Embryonic facial prominence (tissue), 1 donor: Measurements from ENCODE around the gene COL6A3.
A peak's percentile ranks its signal among the peaks of the same experiment; 100 is the strongest.
"Not testable (repeated sequence)": the region's sequence is repeated elsewhere in the genome, so short reads cannot be mapped to it uniquely, and the experiment has no call there.

Experiments
- DNase-seq: peaks from one replicate; pipeline ENCODE4 v3.0.0-alpha.2; 2016; ENCODE audit errors: extremely low spot score

The COL6A3 gene

GRCh38 chr2:237319086-237319820, 94.7 kb downstream of the COL6A3 start:
- DNase-seq: no peak

- DNase-seq: no peak
Observed at GRCh38 chr2:237316339-237316738, 97.6 kb downstream of the COL6A3 start.

- no peak for DNase-seq
Observed at GRCh38 chr2:237315829-237316225, 98.1 kb downstream of the COL6A3 start.

- DNase-seq: peak; percentile 83
Observed at GRCh38 chr2:237315170-237315828, 98.7 kb downstream of the COL6A3 start.

- DNase-seq: no peak
Observed at GRCh38 chr2:237314681-237315080, 99.3 kb downstream of the COL6A3 start.

GRCh38 chr2:237314198-237314597, 99.8 kb downstream of the COL6A3 start:
- no peak for DNase-seq

- DNase-seq: no peak
Observed at GRCh38 chr2:237312021-237312755, 101.8 kb downstream of the COL6A3 start.

- no peak for DNase-seq
Observed at GRCh38 chr2:237310515-237311114, 103.3 kb downstream of the COL6A3 start.

GRCh38 chr2:237309416-237309815, 104.5 kb downstream of the COL6A3 start:
- DNase-seq: no peak

- no peak for DNase-seq
Observed at GRCh38 chr2:237309011-237309410, 105.0 kb downstream of the COL6A3 start.

- DNase-seq: no peak
Observed at GRCh38 chr2:237307474-237307873, 106.5 kb downstream of the COL6A3 start.

- no peak for DNase-seq
Observed at GRCh38 chr2:237306787-237307170, 107.2 kb downstream of the COL6A3 start.

GRCh38 chr2:237306083-237306786, 107.7 kb downstream of the COL6A3 start:
- no peak for DNase-seq

GRCh38 chr2:237305579-237305978, 108.4 kb downstream of the COL6A3 start:
- DNase-seq: no peak

- no peak for DNase-seq
Observed at GRCh38 chr2:237304763-237305514, 109.0 kb downstream of the COL6A3 start.

GRCh38 chr2:237303244-237303643, 110.7 kb downstream of the COL6A3 start:
- DNase-seq: not testable (repeated sequence)

GRCh38 chr2:237301595-237301994, 112.4 kb downstream of the COL6A3 start:
- no peak for DNase-seq

GRCh38 chr2:237300739-237301138, 113.2 kb downstream of the COL6A3 start:
- no peak for DNase-seq

- DNase-seq: no peak
Observed at GRCh38 chr2:237299906-237300305, 114.1 kb downstream of the COL6A3 start.

- DNase-seq: no peak
Observed at GRCh38 chr2:237298151-237299118, 115.5 kb downstream of the COL6A3 start.
